WI38 (cell line): Measurements from ENCODE around the gene SMG5.

Experiments used
- H3K4me3 ChIP-seq: 2 replicates; pipeline ENCODE4 v1.5.1; 2011; ENCODE audit warnings: low read depth, mild to moderate bottlenecking, control low read depth, low read length
- CTCF ChIP-seq: IDR thresholded peaks from 2 replicates; pipeline ENCODE4 v1.5.1; 2012; ENCODE audit warnings: low read depth, mild to moderate bottlenecking, control low read depth, low read length

Gene SMG5

GRCh38 chr1:156233426-156234127 is 49.0 kb downstream of the SMG5 start:
- TF ChIP-seq CTCF = no peak
- H3K4me3 ChIP-seq = no peak overlapping the region

GRCh38 chr1:156232201-156232894 is 50.3 kb downstream of the SMG5 start:
- no peak overlapping the region for H3K4me3 ChIP-seq
- TF ChIP-seq CTCF = no peak

DNA sequence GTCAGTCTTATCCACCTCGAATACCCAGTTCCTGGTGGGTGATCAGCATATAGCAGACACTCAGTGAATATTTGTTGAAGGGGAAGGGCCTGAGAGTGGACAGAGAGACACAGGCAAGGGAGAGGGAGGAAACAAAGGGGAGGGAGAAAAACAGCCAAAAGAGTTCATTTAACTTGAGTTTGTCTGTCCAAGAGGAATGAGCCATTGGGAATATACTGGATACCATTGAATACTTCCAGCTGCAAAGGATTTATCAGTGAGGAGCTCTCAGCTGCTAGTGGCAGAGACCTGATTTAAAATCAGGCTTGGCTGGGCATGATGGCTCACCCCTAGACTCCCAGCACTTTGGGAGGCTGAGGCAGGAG is 52.2 kb downstream of the SMG5 start:
- H3K4me3 ChIP-seq = no peak overlapping the region
- no peak for TF ChIP-seq CTCF

DNA sequence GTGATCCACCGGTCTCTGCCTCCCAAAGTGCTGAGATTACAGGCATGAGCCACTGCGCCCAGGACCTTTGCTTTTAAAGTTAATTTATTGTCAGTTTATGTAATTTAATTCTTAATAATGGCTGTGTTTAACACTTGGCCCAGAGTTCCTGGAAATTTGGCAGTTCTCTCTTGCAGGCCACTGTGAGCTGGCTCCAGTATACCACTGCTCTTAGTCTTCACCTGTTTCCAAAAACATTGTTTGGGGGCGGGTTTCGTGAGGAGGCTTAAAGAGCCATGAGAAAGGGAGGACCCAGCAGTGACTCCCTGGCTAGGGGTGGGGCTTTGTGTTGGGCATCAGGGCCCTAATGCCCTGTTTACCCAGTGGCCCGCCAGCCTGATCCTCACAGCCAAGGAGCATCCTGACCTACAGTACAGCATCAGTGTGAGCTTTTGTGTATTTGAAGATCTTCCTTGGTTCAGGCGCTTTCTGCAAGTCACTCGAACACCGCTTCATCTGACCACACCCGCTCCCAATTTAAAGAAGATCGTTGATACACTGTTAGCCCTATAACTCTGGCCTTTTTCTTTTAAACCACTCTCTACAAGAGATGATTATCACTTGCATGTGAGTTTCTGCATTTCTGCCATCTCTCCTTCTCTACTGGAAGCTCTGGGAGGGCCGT is 52.7 kb downstream of the SMG5 start:
- no peak for TF ChIP-seq CTCF
- H3K4me3 ChIP-seq = no peak overlapping the region

DNA sequence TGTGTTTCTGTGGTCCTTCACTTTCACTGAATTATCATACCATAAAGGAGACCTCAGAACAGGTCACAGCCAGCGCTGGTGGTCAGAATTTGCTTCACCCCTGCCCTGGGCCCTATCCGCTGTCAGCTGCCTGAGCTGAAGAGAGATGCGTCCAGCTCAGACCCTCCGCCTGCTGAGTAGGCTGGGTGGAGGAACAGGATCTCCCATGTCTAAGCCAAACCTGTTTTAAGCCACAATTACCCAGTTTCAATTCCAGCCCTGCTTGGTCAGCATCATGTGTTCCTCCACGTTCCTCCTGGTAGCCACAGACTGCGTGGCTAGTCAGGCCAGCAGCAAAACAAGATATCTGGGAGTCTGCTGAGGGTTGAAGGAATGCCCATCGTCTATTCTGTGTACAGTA is 54.1 kb downstream of the SMG5 start:
- no peak for TF ChIP-seq CTCF
- no peak overlapping the region for H3K4me3 ChIP-seq

- no peak overlapping the region for H3K4me3 ChIP-seq
- no peak for TF ChIP-seq CTCF
These were observed 55.8 kb downstream of the SMG5 start for GRCh38 chr1:156226782-156227181.

DNA sequence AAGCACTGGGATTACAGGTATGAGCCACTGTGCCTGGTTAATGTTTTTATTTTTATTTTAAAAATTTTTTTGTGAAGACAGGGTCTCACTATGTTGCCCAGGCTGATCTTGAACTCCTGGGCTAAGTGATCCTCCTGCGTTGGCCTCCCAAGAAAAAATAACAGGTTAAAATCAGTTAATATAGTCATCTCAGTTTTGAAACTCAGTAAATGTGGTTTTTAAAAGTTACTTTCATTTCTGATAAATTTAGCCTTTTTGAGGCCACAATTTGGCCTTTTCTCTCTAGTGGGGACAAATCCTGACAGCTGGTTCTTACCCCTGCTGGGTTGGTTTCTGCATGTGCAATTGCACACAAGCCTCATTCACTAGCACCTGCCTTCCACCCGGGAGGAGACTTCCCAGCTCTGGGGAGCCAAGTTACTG is 56.5 kb downstream of the SMG5 start:
- H3K4me3 ChIP-seq = no peak overlapping the region
- TF ChIP-seq CTCF = no peak
